ENCODE results near the gene ARID1B. TPM values are rescaled to one million over a fixed set of nuclear protein-coding genes. Genes with fewer than 3 reads are reported as not detected.
A peak's percentile ranks its signal among the peaks of the same experiment; 100 is the strongest.

ARID1B gene
- total and polyA plus RNA-seq, 9 of the 15 experiments (the other 6 are each of a cell fraction or from before 2014, with no cell fraction given), result 12.5 to 50.5 (median 25.8) TPM

GRCh38 chr6:156904176-156904967, 127.2 kb downstream of the ARID1B start:
- CTCF ChIA-PET (ENCODE audit: low intra/inter-chr PET ratio), result no interaction called here
- H3K27me3 ChIP-seq (ENCODE audit: control insufficient read depth in 2 of 2, insufficient read depth in 2 of 2, low read length in 2 of 2), result no peaks in the 10 kb centered on the region
- H3K27ac ChIP-seq (ENCODE audit: extremely low read depth, low read depth, low read length), result no peak overlapping the region
- no peak overlapping the region for H3K4me3 ChIP-seq
- TSS peak; percentile 27 for BruUV-seq (replicated peaks)
- no peak for TF ChIP-seq THRAP3 (IDR thresholded peaks at IDR 0.05; ENCODE audit: borderline replicate concordance)
- TF ChIP-seq, protein P1, sequence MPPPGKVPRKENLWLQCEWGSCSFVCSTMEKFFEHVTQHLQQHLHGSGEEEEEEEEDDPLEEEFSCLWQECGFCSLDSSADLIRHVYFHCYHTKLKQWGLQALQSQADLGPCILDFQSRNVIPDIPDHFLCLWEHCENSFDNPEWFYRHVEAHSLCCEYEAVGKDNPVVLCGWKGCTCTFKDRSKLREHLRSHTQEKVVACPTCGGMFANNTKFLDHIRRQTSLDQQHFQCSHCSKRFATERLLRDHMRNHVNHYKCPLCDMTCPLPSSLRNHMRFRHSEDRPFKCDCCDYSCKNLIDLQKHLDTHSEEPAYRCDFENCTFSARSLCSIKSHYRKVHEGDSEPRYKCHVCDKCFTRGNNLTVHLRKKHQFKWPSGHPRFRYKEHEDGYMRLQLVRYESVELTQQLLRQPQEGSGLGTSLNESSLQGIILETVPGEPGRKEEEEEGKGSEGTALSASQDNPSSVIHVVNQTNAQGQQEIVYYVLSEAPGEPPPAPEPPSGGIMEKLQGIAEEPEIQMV (tag; conservative IDR thresholded peaks at IDR 0.05; ENCODE audit: low read depth), result no peak
- TF ChIP-seq, protein P2, sequence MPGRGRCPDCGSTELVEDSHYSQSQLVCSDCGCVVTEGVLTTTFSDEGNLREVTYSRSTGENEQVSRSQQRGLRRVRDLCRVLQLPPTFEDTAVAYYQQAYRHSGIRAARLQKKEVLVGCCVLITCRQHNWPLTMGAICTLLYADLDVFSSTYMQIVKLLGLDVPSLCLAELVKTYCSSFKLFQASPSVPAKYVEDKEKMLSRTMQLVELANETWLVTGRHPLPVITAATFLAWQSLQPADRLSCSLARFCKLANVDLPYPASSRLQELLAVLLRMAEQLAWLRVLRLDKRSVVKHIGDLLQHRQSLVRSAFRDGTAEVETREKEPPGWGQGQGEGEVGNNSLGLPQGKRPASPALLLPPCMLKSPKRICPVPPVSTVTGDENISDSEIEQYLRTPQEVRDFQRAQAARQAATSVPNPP (IDR thresholded peaks at IDR 0.05; ENCODE audit: borderline replicate concordance, insufficient read depth, insufficient read length), result no peak
- TF ChIP-seq, protein P3, sequence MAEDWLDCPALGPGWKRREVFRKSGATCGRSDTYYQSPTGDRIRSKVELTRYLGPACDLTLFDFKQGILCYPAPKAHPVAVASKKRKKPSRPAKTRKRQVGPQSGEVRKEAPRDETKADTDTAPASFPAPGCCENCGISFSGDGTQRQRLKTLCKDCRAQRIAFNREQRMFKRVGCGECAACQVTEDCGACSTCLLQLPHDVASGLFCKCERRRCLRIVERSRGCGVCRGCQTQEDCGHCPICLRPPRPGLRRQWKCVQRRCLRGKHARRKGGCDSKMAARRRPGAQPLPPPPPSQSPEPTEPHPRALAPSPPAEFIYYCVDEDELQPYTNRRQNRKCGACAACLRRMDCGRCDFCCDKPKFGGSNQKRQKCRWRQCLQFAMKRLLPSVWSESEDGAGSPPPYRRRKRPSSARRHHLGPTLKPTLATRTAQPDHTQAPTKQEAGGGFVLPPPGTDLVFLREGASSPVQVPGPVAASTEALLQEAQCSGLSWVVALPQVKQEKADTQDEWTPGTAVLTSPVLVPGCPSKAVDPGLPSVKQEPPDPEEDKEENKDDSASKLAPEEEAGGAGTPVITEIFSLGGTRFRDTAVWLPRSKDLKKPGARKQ (CRISPR knock-in tag; IDR thresholded peaks at IDR 0.05), result no peak
- no peak for TF ChIP-seq EWSR1 (IDR thresholded peaks at IDR 0.05; ENCODE audit: borderline replicate concordance, low read depth, partially characterized antibody)
- TF ChIP-seq NFATC3 (IDR thresholded peaks at IDR 0.05), result no peak
- TF ChIP-seq GTF2F1 (IDR thresholded peaks at IDR 0.05; ENCODE audit: low read depth, low read length), result no peak
- TF ChIP-seq SMARCA5 (IDR thresholded peaks at IDR 0.05), result no peak
- TF ChIP-seq ZNF274 (IDR thresholded peaks at IDR 0.05; ENCODE audit: borderline replicate concordance, low read depth, low read length), result no peak
- no peak for TF ChIP-seq ZNF785 (CRISPR knock-in tag; IDR thresholded peaks at IDR 0.05)
- no peak for TF ChIP-seq MLX (CRISPR knock-in tag; conservative IDR thresholded peaks at IDR 0.05)
- no peak for TF ChIP-seq GATAD2B (IDR thresholded peaks at IDR 0.05; ENCODE audit: borderline replicate concordance)
- no peak for ATAC-seq
- peaks cover 9% of the 10 kb centered on the region for H3K36me3 ChIP-seq (ENCODE audit: control insufficient read depth, insufficient read depth, low read length)
- no peaks in the 10 kb centered on the region for H3K9me3 ChIP-seq (replicated peaks; ENCODE audit: control insufficient read depth, insufficient read depth, low read depth, low read length)
- 65% methylated on average over 2 of the region's 2 CpGs for WGBS (ENCODE audit: insufficient coverage, low coverage, missing lambda C conversion rate)
- no peak overlapping the region for H3K4me2 ChIP-seq (ENCODE audit: insufficient read depth, low read length)
- no peak for FAIRE-seq
- intact Hi-C loops (cut with micrococcal nuclease), result no loop called here
- H2AFZ ChIP-seq (ENCODE audit: low read depth, low read length), result no peak overlapping the region
- H3K9me1 ChIP-seq (ENCODE audit: control insufficient read depth, insufficient read depth, low read length), result no peaks in the 10 kb centered on the region
- peaks cover 11% of the 10 kb centered on the region; the same call in 2 of the 3 replicates for H3K79me2 ChIP-seq (ENCODE audit: control insufficient read depth, insufficient read depth, low read length)
- H4K20me1 ChIP-seq (replicated peaks; ENCODE audit: control insufficient read depth, insufficient read depth, low read length), result peaks cover 4% of the 10 kb centered on the region; the same call in 1 of the 2 replicates
- in situ Hi-C loops (cut with MboI), result no loop called here
- no peak overlapping the region for H3K9ac ChIP-seq (ENCODE audit: insufficient read depth in 1 of 2, low read depth in 2 of 2, low read length in 2 of 2)
- POLR2A ChIA-PET, result no interaction called here
- H3K4me1 ChIP-seq (replicated peaks in 1 of 2; ENCODE audit: control insufficient read depth in 2 of 2, insufficient read depth in 2 of 2, low read length in 2 of 2), result peaks cover 4 to 6% of the 10 kb centered on the region in 2 experiments; a peak in 2 of 5 replicates
- no peak for DNase-seq (ENCODE audit: extremely low read depth in 1 of 4, low spot score in 3 of 4)
